Measurements from ENCODE around the gene SORCS3. TPM values are rescaled to one million over a fixed set of nuclear protein-coding genes. Genes with fewer than 3 reads are reported as not detected.

Gene SORCS3
- total RNA-seq, 1 experiment from 2014 or later, result not detected

DNA sequence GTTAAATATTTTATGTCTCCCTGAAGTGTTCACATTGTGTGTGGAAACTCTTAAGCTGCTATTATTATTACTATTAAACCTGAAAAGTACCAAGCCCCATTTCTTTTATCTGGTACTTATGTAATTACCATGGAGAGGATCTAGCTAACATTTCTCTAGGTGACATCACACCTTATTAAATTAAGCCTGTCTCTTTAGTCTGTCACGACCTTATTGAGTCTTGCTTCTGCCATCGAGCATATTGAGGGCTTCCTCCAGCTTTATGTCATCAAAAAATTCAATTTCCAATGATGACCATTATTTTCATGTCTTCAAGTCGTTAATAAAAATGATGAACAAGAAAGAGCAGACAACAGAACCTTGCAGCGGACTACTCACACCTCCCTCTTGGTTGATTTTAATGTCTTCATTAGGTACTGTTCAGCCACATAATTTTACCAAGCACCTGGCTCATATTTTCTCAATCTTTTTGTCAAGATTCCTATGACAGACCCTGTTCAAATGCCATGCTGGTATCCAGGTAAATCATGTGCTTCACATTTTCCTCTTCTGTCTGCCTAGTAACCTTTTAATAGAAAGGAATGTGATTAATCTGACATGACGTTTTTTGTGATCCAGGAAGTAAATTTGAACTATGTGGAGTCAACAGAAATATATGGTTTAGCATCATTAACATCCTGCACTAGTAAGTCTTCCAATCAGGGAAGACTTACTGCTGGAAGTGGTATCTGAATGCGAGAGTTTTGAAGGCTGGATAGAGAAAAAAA is 556.7 kb downstream of the SORCS3 start:
- no peaks in the 10 kb centered on the region for H3K27me3 ChIP-seq (ENCODE audit: control insufficient read depth, insufficient read depth, low read length)
- TF ChIP-seq REST (IDR thresholded peaks at IDR 0.05; ENCODE audit: insufficient read depth in 1 of 2, low read depth in 2 of 2, low read length in 1 of 2) (no peak), TCF7L2 (IDR thresholded peaks at IDR 0.05; ENCODE audit: low read depth, low read length) (no peak), POLR2AphosphoS5 (IDR thresholded peaks at IDR 0.05; ENCODE audit: low read depth, low read length) (no peak), SIN3A (IDR thresholded peaks at IDR 0.05; ENCODE audit: borderline replicate concordance, insufficient read depth, low read depth, low read length) (no peak), CTCF (IDR thresholded peaks at IDR 0.05) (no peak)
- no peaks in the 10 kb centered on the region for H3K9me3 ChIP-seq (ENCODE audit: control insufficient read depth, insufficient read depth, low read depth, low read length)
- no TSS peak for BruUV-seq (replicated peaks)
- no peak overlapping the region for H3K4me3 ChIP-seq (ENCODE audit: low read depth in 2 of 2, low read length in 2 of 2)
- ChIA-PET CTCF (no interaction called here), POLR2A (no interaction called here)
- no peak overlapping the region for H3K27ac ChIP-seq (ENCODE audit: low read length)
- intact Hi-C loops (cut with micrococcal nuclease; ENCODE audit: unreplicated experiment) (no loop called here), in situ Hi-C loops (cut with HindIII; ENCODE audit: low pct_unique_long_range_greater_than_20kb, low sequenced_read_pairs) (no loop called here)
- H3K4me1 ChIP-seq (ENCODE audit: control insufficient read depth, insufficient read depth, low read length), result no peaks in the 10 kb centered on the region
- DNase-seq (ENCODE audit: low read depth, low spot score) (no peak), ATAC-seq (no peak)
- H3K36me3 ChIP-seq (ENCODE audit: control insufficient read depth, insufficient read depth, low read length), result no peaks in the 10 kb centered on the region

- Histone ChIP-seq H3K4me1 (ENCODE audit: control insufficient read depth, insufficient read depth, low read length) (no peaks in the 10 kb centered on the region), H3K4me3 (ENCODE audit: low read depth in 2 of 2, low read length in 2 of 2) (no peak overlapping the region), H3K36me3 (ENCODE audit: control insufficient read depth, insufficient read depth, low read length) (no peaks in the 10 kb centered on the region), H3K27ac (ENCODE audit: low read length) (no peak overlapping the region), H3K9me3 (ENCODE audit: control insufficient read depth, insufficient read depth, low read depth, low read length) (no peaks in the 10 kb centered on the region), H3K27me3 (ENCODE audit: control insufficient read depth, insufficient read depth, low read length) (no peaks in the 10 kb centered on the region)
- ATAC-seq (no peak), DNase-seq (ENCODE audit: low read depth, low spot score) (no peak)
- CTCF ChIA-PET, result no interaction called here
- POLR2A ChIA-PET, result no interaction called here
- TF ChIP-seq CTCF (IDR thresholded peaks at IDR 0.05) (no peak), REST (IDR thresholded peaks at IDR 0.05; ENCODE audit: insufficient read depth in 1 of 2, low read depth in 2 of 2, low read length in 1 of 2) (no peak), POLR2AphosphoS5 (IDR thresholded peaks at IDR 0.05; ENCODE audit: low read depth, low read length) (no peak), SIN3A (IDR thresholded peaks at IDR 0.05; ENCODE audit: borderline replicate concordance, insufficient read depth, low read depth, low read length) (no peak), TCF7L2 (IDR thresholded peaks at IDR 0.05; ENCODE audit: low read depth, low read length) (no peak)
- intact Hi-C loops (cut with micrococcal nuclease; ENCODE audit: unreplicated experiment), result no loop called here
- no TSS peak for BruUV-seq (replicated peaks)
- in situ Hi-C loops (cut with HindIII; ENCODE audit: low pct_unique_long_range_greater_than_20kb, low sequenced_read_pairs), result no loop called here
These were observed 565.5 kb downstream of the SORCS3 start for GRCh38 chr10:105206616-105207015.
